Stimulated activated naive CD8-positive, alpha-beta T cell treated with anti-CD3 and anti-CD28 coated beads, Interleukin-15, Interleukin-2, amounts not matched to agents 100 U/mL and 50 U/mL, for 24 hours (primary cell): ENCODE results near the gene NASP.
"Not testable (repeated sequence)": the region's sequence is repeated elsewhere in the genome, so short reads cannot be mapped to it uniquely, and the experiment has no call there.

Source experiments
- ATAC-seq: fragments of 150-1000 bp; cut with Tn5 transposase; one replicate; pipeline ENCODE4 v1.10.0; 2021
- DNase-seq: peaks from one replicate; pipeline ENCODE4 v3.0.0; 2021

NASP gene

DNA sequence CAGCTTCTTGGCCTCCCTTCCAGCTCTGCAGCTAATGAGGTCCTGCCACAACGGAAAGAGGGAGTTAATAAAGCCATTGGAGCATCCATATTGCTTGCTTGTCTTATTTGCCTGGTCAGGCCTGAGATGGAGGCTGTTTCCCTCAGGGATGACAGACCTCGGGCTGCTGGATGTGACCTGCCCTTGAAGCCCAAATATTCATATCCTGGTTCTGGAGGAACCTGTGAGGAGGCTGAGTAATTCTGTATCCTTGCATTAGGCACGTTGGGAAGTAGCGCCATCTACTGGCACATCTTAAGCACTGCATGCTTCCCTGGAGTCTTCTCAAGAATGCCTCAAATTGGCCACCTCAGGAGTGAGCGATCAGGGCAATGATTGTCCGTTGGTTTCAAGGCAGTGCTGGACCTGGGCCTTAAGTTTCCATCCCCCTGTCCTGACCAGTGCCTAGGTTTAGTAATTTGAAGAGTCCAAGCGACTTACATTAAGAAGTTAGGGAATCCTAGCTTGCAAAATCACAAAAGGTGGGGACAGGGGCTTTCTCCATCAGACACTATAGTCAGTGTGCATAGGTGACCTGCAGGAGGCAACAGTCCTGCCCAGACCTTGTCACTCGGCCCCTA is 13.8 kb upstream of the NASP start:
- DNase-seq (peak; percentile 70), ATAC-seq (peak; percentile 79)

GRCh38 chr1:45570631-45571030 is 13.2 kb upstream of the NASP start:
- DNase-seq (no peak), ATAC-seq (no peak)

DNA sequence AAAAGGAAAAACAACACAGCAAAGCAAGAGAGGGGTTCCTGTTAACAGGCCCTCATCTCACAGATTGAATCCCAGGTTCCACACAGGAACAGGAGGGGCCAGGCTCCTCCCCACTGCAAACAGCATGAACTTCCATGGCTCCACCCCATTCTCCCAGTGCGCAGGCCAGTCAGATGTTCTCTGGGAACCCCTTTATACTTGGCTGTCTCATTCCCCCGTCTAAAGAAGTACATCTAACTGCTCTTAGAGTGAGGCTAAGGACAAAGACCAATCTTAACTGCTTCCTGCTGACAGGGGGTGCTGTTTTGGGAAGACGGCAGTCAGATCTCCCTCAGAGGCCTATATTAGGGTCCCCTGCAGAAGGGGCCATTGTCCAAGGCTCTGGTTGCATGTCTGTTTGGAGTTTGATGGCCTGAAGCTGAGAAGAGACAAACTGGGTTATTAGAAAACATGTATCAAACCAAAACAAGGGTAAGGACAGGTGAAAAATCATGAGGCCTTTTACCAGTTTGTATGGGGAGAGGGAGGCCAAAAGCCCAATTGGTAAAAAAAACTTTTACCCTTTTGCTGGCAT is 10.5 kb upstream of the NASP start:
- no peak for ATAC-seq
- DNase-seq = no peak

GRCh38 chr1:45574105-45574626 is 9.7 kb upstream of the NASP start:
- ATAC-seq (no peak), DNase-seq (no peak)

DNA sequence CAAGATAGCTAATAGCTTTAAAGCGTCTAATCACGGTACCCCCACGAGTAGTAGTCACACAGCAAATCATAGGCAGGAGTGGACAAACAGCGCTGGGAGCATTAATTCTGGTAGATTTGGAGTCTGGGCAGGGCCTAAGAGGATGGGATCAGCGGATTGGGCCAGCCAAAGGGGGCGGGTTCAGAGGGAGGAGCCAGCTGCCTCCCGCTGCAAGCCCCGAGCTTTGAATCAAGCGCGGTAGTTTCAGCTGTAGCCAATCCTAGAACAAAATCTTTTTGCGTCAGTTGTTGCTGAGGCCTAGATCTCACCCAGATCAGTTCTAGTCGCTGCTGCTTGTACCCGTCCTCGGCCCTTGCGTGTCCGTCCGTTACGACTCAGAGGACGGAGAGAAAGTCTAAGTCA is 576 bp upstream of the NASP start:
- DNase-seq (peak; percentile 93), ATAC-seq (peak; percentile 85)

GRCh38 chr1:45584351-45585109 is 689 bp downstream of the NASP start:
- ATAC-seq (peak; percentile 48), DNase-seq (peak; percentile 93)

GRCh38 chr1:45585110-45585426 is 1.2 kb downstream of the NASP start:
- ATAC-seq = no peak
- no peak for DNase-seq

DNA sequence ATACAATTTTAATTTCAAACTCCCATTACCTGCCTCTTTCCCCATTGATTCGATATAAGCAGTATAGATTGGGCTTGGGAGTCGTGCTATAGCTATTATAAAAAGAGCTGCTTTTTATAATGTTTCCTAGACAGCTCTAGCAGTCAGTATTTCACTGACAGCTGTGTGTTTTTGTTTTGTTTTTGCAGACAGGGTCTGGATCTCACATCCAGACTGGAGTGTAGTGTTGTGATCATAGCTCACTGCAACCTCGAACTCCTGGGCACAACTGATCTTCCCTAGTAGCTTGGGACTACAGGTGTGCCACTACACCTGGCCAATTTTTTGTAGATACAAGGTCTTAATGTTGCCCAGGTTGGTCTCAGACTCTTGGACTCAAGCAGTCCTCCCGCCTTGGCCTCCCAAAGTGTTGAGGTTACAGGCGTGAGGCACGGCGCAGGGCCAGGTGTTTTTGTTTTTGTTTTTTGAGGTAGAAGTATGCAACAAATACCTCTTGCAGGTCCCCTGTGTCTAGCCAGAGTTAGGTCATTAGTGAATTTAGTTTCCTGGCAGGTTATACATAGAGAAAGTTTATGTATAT is 1.7 kb downstream of the NASP start:
- peak; percentile 11 for DNase-seq
- ATAC-seq = no peak

- ATAC-seq = no peak
- DNase-seq = no peak
Measured at GRCh38 chr1:45586769-45587168, 2.9 kb downstream of the NASP start.

- ATAC-seq (no peak), DNase-seq (no peak)
Measured at GRCh38 chr1:45589861-45590260, 6.0 kb downstream of the NASP start.

GRCh38 chr1:45594412-45594811 is 10.6 kb downstream of the NASP start:
- no peak for DNase-seq
- no peak for ATAC-seq

DNA sequence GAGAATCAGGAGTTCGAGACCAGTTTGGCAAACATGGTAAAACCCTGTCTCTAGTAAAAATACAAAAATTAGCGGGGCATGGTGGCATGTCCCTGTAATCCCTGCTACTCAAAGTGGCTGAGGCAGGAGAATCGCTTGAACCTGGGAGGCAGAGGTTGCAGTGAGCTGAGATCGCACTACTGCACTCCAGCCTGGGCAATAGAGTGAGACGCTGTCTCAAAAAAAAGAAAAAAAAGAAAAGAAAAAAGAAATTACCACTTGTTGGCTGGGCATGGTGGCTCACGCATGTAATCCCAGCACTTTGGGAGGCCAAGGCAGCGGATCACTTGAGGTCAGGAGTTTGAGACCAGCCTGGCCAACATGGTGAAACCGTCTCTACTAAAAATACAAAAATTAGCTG is 12.9 kb downstream of the NASP start:
- not testable (repeated sequence) for ATAC-seq, DNase-seq

DNA sequence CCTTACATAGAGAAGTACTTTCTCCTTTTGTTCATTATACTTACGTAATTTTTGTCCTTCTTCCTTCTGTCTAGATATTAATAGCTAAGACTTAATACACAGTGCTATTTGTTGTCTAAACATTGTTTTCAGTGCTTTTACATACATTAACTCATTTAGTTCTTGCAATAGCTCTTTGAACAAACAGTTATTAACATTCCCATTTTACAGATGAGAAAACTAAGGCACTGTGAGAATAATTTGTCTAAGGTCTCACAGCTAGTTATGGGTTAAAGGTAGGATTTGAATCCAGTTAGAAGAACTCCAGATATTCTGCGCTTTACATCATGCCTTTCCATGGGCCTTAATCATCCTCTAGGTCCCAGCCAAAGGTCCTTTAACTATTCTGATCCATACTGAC is 20.4 kb downstream of the NASP start:
- DNase-seq (no peak), ATAC-seq (no peak)

DNA sequence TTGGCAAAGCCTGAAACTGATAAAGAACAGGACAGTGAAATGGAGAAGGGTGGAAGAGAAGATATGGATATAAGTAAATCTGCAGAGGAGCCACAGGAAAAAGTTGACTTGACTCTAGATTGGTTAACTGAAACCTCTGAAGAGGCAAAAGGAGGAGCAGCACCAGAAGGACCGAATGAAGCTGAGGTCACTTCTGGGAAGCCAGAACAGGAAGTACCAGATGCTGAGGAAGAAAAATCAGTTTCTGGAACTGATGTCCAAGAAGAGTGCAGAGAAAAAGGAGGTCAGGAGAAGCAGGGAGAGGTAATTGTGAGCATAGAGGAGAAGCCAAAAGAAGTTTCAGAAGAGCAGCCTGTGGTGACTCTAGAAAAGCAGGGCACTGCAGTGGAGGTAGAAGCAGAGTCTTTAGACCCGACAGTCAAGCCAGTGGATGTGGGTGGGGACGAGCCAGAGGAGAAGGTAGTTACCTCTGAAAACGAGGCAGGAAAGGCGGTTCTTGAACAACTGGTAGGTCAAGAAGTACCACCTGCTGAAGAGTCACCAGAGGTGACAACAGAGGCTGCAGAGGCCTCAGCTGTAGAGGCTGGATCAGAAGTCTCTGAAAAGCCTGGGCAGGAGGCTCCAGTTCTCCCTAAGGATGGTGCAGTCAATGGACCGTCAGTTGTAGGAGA is 23.7 kb downstream of the NASP start:
- no peak for DNase-seq
- no peak for ATAC-seq

DNA sequence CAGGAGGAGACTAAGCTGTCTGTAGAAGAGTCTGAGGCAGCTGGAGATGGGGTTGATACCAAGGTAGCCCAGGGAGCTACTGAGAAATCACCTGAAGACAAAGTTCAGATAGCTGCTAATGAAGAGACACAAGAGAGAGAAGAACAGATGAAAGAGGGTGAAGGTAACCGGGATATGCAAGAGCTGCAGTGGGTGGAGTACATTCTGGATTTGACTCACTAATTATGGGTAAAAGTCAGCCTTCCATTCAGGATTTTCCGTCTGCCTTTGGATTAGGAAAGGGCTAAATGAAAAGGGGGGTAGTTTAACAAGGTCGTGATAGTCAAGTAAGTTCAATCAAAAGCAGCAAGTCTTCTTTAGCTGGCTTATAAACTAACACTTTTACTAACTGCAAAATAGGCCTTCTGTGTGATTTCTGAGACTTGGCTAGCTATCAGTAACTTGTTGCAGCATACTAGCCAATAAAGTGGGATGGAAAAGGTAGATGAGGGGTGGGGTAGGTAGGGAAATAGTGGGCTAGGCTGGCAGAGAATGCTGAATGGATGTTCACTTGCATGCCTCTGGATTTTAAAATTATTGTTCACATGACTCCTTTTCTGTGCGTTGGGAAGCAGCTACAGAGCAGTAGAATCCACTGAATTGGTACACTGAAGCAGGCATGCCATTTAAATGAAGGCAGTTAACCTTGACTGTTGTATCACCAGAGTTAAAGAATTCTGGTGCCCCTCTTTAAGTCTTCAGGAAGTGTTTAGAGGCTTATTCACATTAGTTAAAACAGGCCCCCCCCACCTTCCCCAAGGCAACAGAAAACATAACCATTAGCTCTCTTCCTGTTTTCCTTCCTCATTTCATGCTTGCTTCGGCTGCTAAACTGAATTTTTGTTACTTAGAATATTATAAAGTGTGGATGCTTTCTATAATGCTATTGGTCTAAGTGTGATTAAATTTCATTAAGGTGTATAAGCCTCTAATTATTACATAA is 24.6 kb downstream of the NASP start:
- DNase-seq = no peak
- no peak for ATAC-seq

DNA sequence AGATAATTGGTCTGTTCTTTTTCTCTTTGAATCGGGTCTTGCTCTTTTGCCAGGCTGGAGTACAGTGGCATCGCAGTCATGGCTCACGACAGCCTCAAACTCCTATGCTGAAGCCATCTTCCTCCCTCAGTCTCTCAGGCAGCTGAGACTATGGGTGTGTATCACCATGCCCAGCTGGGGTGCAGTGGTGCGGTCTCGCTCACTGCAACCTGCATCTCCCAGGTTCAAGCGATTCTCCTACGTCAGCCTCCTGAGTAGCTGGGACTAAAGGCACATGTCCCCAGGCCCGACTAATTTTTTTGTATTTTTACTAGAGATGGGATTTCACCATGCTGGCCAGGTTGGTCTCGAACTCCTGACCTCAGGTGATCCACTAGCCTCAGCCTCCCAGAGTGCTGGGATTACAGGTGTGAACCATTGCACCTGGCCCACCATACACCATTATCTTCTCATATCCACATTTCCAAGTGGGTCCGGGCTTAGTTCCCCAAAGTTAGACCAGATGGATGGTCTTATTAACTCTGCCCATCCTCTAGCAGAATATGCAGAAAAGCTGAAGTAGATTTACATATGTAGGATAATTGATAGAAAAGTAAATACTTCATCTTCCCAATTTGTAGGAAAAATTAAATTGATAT is 26.9 kb downstream of the NASP start:
- ATAC-seq (no peak), DNase-seq (no peak)

DNA sequence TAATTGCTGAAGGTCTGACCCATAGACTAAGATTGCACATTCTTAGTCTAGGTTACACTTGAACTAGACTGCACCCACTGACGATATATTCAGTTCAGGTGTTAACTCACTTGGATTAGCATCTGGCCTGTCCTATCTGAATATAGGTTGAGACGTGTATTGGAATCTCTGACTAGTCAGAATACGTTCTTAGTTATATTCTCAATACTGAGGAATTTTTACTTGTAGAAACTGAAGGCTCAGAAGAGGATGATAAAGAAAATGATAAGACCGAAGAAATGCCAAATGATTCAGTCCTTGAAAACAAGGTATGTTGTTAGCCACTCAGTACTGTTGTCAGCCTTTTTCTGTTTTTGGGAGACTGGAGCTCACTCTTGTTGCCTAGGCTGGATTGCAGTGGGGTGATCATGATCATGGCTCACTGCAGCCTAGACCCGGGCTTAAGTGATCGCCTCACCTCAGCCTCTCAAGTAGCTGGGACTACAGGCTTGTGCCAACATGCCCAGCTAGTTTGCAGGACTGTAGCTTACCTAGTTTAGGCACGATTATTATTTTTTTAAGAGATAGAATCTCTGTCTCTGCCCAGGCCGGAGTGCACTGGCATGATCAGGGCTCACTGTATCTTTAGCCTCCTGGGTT is 29.2 kb downstream of the NASP start:
- no peak for DNase-seq
- no peak for ATAC-seq

GRCh38 chr1:45615885-45616284 is 32.0 kb downstream of the NASP start:
- no peak for DNase-seq
- ATAC-seq = no peak

DNA sequence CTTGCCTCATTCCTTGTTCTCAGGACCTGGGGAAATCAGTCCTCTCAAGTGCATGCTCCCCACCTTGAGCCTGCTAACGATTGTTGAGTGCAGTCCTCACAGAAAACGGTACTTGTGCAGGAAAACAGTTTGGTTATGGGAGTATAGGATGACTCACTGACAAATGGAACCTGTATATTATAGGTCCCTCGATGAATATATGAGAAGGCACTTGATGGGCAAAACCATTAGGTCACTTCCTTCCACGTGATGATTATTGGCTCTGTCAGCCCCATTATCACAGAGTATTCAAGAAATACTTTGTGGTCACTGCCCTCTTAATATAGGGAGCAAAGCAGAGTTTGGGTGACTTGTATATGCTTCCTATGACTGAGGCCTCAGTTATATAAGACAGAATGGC is 33.8 kb downstream of the NASP start:
- no peak for DNase-seq

GRCh38 chr1:45619149-45619921 is 35.5 kb downstream of the NASP start:
- ATAC-seq (no peak), DNase-seq (no peak)

More for the DNA sequence above, 33.8 kb downstream of the NASP start:
- no peak for ATAC-seq
